ENCODE results near the gene NINJ2. TPM values are rescaled to one million over a fixed set of nuclear protein-coding genes. Genes with fewer than 3 reads are reported as not detected.

Gene NINJ2
- total RNA-seq, 1 experiment from 2014 or later, result 0.24 TPM

DNA sequence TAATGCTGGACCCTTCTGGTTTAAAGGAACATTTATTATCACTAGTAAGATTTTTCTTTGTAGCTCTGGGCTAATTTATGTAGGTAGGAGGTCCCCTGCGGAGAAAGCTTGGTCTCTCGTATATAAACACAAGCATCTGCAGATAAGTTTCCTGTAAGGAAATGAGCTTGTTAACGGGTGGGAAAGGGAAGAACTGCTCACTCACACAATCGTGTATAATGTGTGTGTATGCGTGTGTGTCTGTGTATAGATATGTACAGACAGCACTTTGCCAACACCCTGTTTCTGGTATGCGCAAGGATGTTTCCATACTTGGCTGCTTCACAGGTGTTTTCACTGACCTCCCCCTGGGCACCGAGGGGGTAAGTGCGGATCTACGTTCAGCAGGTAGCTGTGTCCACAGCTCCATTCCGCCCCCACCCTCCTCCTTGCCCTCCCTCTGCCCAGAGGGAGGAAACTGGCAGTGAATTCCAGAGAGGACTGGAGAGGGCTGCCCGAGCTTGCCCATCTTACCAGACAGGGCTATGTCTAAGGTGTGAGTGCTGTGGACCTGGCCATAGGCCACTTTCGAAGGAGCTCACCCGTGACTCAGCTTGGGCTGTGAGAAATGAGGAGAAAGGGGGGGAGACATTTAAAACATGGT lies 65.2 kb downstream of the NINJ2 start:
- Histone ChIP-seq H2BK15ac (ENCODE audit: low read depth, low read length) (no peak overlapping the region), H3K23ac (ENCODE audit: insufficient read length, low read depth, low read length) (no peak overlapping the region), H2BK20ac (ENCODE audit: low read depth, low read length, poor library complexity, severe bottlenecking) (no peak overlapping the region), H3K4me1 (ENCODE audit: insufficient read depth, low read length) (0 out of 2 replicates have a peak, but pooled peaks cover 1% of the 10 kb centered on the region), H3K56ac (ENCODE audit: insufficient read length, low read depth, low read length) (no peak overlapping the region), H2BK5ac (ENCODE audit: insufficient read length, low read length) (no peak overlapping the region), H4K5ac (ENCODE audit: insufficient read length, low read depth, low read length) (no peak overlapping the region), H4K8ac (replicated peaks; ENCODE audit: insufficient read length, low read depth, low read length) (no peak overlapping the region), H3K79me2 (ENCODE audit: insufficient read depth, low read length) (no peaks in the 10 kb centered on the region), H2AFZ (ENCODE audit: low read length) (no peak overlapping the region), H3T11ph (ENCODE audit: low read length) (no peak overlapping the region), H3K23me2 (ENCODE audit: insufficient read length, low read depth, low read length, poor library complexity, severe bottlenecking) (no peaks in the 10 kb centered on the region), H3K9me3 (ENCODE audit: control insufficient read depth, low read depth, low read length) (no peaks in the 10 kb centered on the region), H2BK12ac (ENCODE audit: insufficient read length, low read depth, low read length) (no peak overlapping the region), H2BK120ac (ENCODE audit: low read depth, low read length, poor library complexity, severe bottlenecking) (no peak overlapping the region), H3K4ac (ENCODE audit: low read depth, low read length) (no peak overlapping the region), H3K4me2 (ENCODE audit: insufficient read depth, insufficient read length, low read length) (no peak overlapping the region), H2AK5ac (ENCODE audit: insufficient read length, low read length) (no peak overlapping the region), H3K9ac (ENCODE audit: extremely low read depth, insufficient read length, low read length) (no peak overlapping the region), H4K91ac (ENCODE audit: insufficient read length, low read depth, low read length) (no peak overlapping the region), H3K27ac (ENCODE audit: insufficient read length, low read depth, low read length) (no peak overlapping the region), H3K27me3 (ENCODE audit: insufficient read depth, low read length) (no peaks in the 10 kb centered on the region), H3K79me1 (ENCODE audit: insufficient read depth, low read depth, low read length, poor library complexity, severe bottlenecking) (no peaks in the 10 kb centered on the region), H4K20me1 (ENCODE audit: control insufficient read depth, insufficient read depth, insufficient read length) (no peaks in the 10 kb centered on the region), H3K18ac (ENCODE audit: insufficient read length, low read depth, low read length) (no peak overlapping the region), H3K14ac (ENCODE audit: insufficient read depth, low read length) (no peak overlapping the region; the same call in 1 of the 2 replicates)
- H3K4me3 Mint-ChIP-seq, result no peak overlapping the region
- no peak overlapping the region for H3K27ac Mint-ChIP-seq
- H3K27me3 Mint-ChIP-seq (ENCODE audit: low read depth), result peaks cover 4% of the 10 kb centered on the region; the same call in 1 of the 2 replicates
- TF ChIP-seq, protein P1, sequence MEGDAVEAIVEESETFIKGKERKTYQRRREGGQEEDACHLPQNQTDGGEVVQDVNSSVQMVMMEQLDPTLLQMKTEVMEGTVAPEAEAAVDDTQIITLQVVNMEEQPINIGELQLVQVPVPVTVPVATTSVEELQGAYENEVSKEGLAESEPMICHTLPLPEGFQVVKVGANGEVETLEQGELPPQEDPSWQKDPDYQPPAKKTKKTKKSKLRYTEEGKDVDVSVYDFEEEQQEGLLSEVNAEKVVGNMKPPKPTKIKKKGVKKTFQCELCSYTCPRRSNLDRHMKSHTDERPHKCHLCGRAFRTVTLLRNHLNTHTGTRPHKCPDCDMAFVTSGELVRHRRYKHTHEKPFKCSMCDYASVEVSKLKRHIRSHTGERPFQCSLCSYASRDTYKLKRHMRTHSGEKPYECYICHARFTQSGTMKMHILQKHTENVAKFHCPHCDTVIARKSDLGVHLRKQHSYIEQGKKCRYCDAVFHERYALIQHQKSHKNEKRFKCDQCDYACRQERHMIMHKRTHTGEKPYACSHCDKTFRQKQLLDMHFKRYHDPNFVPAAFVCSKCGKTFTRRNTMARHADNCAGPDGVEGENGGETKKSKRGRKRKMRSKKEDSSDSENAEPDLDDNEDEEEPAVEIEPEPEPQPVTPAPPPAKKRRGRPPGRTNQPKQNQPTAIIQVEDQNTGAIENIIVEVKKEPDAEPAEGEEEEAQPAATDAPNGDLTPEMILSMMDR (conservative IDR thresholded peaks at IDR 0.05), result no peak
- DNase-seq, result no peak
- no CpG with 5 or more reads among the region's 13 CpGs for WGBS (ENCODE audit: extremely low coverage, insufficient read length, low lambda C conversion rate)
- H3K4me1 Mint-ChIP-seq, result peaks cover 8 to 11% of the 10 kb centered on the region in 2 experiments; a peak in 2 of 4 replicates
- no peaks in the 10 kb centered on the region for H3K36me3 Mint-ChIP-seq (ENCODE audit: insufficient read depth in 1 of 3, low read depth in 3 of 3)
- H3K9me3 Mint-ChIP-seq, result no peaks in the 10 kb centered on the region

Data from H9 (cell line).